GM12875 (cell line): ENCODE results near the gene REPS2.

Source experiments
- H3K4me3 ChIP-seq: one replicate; pipeline ENCODE4 v1.5.1; 2011; ENCODE audit warnings: low read depth, low read length, control low read depth
- TF ChIP-seq, protein P1 (sequence below): IDR thresholded peaks from 2 replicates; pipeline ENCODE4 v1.5.1; 2011; ENCODE audit warnings: low read depth, mild to moderate bottlenecking, control low read depth, inconsistent platforms, low read length, moderate library complexity, borderline replicate concordance; ENCODE audit not compliant: insufficient read depth

Gene REPS2

GRCh38 chrX:16989750-16990149, 43.3 kb downstream of the REPS2 start:
- H3K4me3 ChIP-seq: no peak overlapping the region
- TF ChIP-seq, protein P1, sequence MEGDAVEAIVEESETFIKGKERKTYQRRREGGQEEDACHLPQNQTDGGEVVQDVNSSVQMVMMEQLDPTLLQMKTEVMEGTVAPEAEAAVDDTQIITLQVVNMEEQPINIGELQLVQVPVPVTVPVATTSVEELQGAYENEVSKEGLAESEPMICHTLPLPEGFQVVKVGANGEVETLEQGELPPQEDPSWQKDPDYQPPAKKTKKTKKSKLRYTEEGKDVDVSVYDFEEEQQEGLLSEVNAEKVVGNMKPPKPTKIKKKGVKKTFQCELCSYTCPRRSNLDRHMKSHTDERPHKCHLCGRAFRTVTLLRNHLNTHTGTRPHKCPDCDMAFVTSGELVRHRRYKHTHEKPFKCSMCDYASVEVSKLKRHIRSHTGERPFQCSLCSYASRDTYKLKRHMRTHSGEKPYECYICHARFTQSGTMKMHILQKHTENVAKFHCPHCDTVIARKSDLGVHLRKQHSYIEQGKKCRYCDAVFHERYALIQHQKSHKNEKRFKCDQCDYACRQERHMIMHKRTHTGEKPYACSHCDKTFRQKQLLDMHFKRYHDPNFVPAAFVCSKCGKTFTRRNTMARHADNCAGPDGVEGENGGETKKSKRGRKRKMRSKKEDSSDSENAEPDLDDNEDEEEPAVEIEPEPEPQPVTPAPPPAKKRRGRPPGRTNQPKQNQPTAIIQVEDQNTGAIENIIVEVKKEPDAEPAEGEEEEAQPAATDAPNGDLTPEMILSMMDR: no peak

- TF ChIP-seq, protein P1: no peak
Measured at GRCh38 chrX:16990839-16991238, 44.4 kb downstream of the REPS2 start.

DNA sequence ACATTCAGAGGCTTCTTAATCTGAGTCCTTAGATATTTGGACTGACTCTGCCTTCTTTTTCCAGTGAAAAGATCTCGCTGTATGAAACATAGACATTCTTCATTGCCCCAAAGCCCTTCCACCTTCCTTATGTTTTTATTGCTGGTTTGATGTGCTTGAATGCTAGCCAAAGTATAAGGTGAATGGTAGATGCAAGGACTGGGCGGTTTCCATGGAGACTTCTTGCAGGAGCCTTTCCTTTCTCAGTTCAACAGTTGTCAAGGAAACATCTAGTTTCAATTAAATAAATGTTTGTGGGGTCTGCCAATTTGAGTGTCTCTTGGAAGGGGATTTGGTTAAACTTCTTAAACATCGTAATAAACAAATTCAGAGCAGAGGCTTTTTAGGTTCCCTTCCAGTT, 46.0 kb downstream of the REPS2 start:
- no peak overlapping the region for H3K4me3 ChIP-seq
- TF ChIP-seq, protein P1: no peak

More at GRCh38 chrX:16990839-16991238, 44.4 kb downstream of the REPS2 start:
- no peak overlapping the region for H3K4me3 ChIP-seq

DNA sequence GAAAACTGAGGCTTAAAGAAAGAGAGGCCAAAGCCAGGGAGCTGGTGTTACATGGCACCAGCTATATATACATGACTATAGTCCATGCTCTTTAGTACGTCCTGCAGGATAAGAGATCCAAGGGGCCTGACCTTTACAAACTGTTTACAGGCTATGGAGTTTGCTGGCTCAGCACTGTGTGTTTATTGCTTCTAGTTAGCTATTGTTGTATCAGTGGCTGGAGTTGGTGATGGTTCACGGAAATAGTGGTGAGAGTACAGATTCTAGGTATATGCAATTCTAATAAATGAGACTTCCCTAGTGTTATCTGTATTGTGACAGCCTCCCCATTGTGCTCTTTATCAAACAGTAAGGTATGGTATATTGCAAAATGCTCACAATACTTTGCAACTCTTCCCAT, 46.5 kb downstream of the REPS2 start:
- TF ChIP-seq, protein P1: no peak

GRCh38 chrX:16993791-16994318, 47.4 kb downstream of the REPS2 start:
- TF ChIP-seq, protein P1: peak; percentile 26; the same call in 1 of the 2 replicates
- no peak overlapping the region for H3K4me3 ChIP-seq

More for the DNA sequence above, 46.5 kb downstream of the REPS2 start:
- H3K4me3 ChIP-seq: no peak overlapping the region

GRCh38 chrX:16994736-16995135, 48.3 kb downstream of the REPS2 start:
- H3K4me3 ChIP-seq: no peak overlapping the region
- TF ChIP-seq, protein P1: no peak

DNA sequence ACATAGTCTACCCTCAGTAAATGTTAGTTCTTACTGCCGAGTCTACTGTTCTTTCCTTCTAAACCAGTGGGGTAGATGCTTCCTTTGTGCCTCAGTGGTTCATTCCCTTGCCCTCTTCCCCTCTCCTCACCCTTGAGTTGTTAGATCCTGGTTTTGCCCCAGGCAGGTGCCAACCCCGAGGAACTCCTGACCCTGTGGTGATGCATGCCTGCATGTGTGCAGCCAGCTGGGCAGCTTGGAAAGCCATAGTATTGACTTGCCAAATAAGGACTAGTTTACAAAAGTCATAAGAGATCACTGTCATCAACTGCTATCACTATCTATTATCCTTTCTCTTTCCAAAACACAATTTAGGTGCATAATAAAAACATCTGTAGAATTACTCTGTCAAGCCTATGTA, 50.9 kb downstream of the REPS2 start:
- TF ChIP-seq, protein P1: no peak
- no peak overlapping the region for H3K4me3 ChIP-seq
